Neural crest cell (in vitro differentiated cells): ENCODE measurements around the gene NOS1AP. TPM values are rescaled to one million over a fixed set of nuclear protein-coding genes. Genes with fewer than 3 reads are reported as not detected.

Experiments used
- DNase-seq: peaks from one replicate; pipeline ENCODE4 v3.0.0; 2021; ENCODE audit warnings: low read depth, mixed read lengths, low spot score
- H3K27ac Mint-ChIP-seq: one replicate; pipeline ENCODE4 v1.8.0; 2021; ENCODE audit warnings: mild to moderate bottlenecking, mixed read lengths; ENCODE audit not compliant: unreplicated experiment
- H3K27me3 Mint-ChIP-seq: 2 replicates; pipeline ENCODE4 v1.8.0; 2021; ENCODE audit warnings: low read depth, mild to moderate bottlenecking, mixed read lengths
- H3K36me3 Mint-ChIP-seq: 2 replicates; pipeline ENCODE4 v1.8.0; 2021; ENCODE audit warnings: low read depth, mild to moderate bottlenecking, mixed read lengths
- H3K4me1 Mint-ChIP-seq: 2 replicates; pipeline ENCODE4 v1.8.0; 2021; ENCODE audit warnings: mixed read lengths
- H3K4me3 Mint-ChIP-seq: one replicate; pipeline ENCODE4 v1.8.0; 2021; ENCODE audit warnings: mild to moderate bottlenecking, mixed read lengths
- H3K9me3 Mint-ChIP-seq: 2 replicates; pipeline ENCODE4 v1.8.0; 2021; ENCODE audit warnings: mixed read lengths
- CTCF ChIP-seq: fragments of 200-600 bp; sonication (generic); conservative IDR thresholded peaks from 2 replicates; pipeline ENCODE4 v1.5.0; 2021; ENCODE audit warnings: antibody characterized with exemption, mild to moderate bottlenecking
- total RNA-seq: library from RNA; stranded (reverse); gene quantifications from 2 replicates; pipeline ENCODE4 v1.2.1, GENCODE V29; 2021

The NOS1AP gene
- total RNA-seq, 1 donor from 2014 or later: 7.0 TPM

- H3K27ac Mint-ChIP-seq: no peak overlapping the region
- no peak for DNase-seq
- H3K36me3 Mint-ChIP-seq: no peaks in the 10 kb centered on the region
- peaks cover 25% of the 10 kb centered on the region for H3K4me1 Mint-ChIP-seq
- H3K27me3 Mint-ChIP-seq: peaks cover 21% of the 10 kb centered on the region
- TF ChIP-seq CTCF: no peak
- H3K9me3 Mint-ChIP-seq: no peaks in the 10 kb centered on the region
- no peak overlapping the region for H3K4me3 Mint-ChIP-seq
Observed at GRCh38 chr1:162396201-162396906, 326.9 kb downstream of the NOS1AP start.

GRCh38 chr1:162397039-162397448, 327.6 kb downstream of the NOS1AP start:
- H3K27ac Mint-ChIP-seq: no peak overlapping the region
- peaks cover 18% of the 10 kb centered on the region for H3K4me1 Mint-ChIP-seq
- TF ChIP-seq CTCF: no peak

GRCh38 chr1:162397943-162398560, 328.6 kb downstream of the NOS1AP start:
- H3K27me3 Mint-ChIP-seq: peaks cover 21% of the 10 kb centered on the region
- no peaks in the 10 kb centered on the region for H3K9me3 Mint-ChIP-seq
- DNase-seq: no peak
- H3K36me3 Mint-ChIP-seq: no peaks in the 10 kb centered on the region
- H3K4me1 Mint-ChIP-seq: peaks cover 16% of the 10 kb centered on the region
- H3K27ac Mint-ChIP-seq: no peak overlapping the region
- no peak overlapping the region for H3K4me3 Mint-ChIP-seq
- TF ChIP-seq CTCF: no peak

More at GRCh38 chr1:162397039-162397448, 327.6 kb downstream of the NOS1AP start:
- Mint-ChIP-seq H3K4me3 (no peak overlapping the region), H3K36me3 (no peaks in the 10 kb centered on the region), H3K9me3 (no peaks in the 10 kb centered on the region), H3K27me3 (peaks cover 21% of the 10 kb centered on the region)
- no peak for DNase-seq

GRCh38 chr1:162398999-162399580, 329.6 kb downstream of the NOS1AP start:
- H3K4me1 Mint-ChIP-seq: peaks cover 16% of the 10 kb centered on the region
- no peak for TF ChIP-seq CTCF
- no peaks in the 10 kb centered on the region for H3K9me3 Mint-ChIP-seq
- no peak overlapping the region for H3K27ac Mint-ChIP-seq
- H3K4me3 Mint-ChIP-seq: no peak overlapping the region
- no peak for DNase-seq
- H3K27me3 Mint-ChIP-seq: peaks cover 21% of the 10 kb centered on the region
- no peaks in the 10 kb centered on the region for H3K36me3 Mint-ChIP-seq

GRCh38 chr1:162400790-162401355, 331.4 kb downstream of the NOS1AP start:
- TF ChIP-seq CTCF: no peak
- Mint-ChIP-seq H3K27me3 (peaks cover 21% of the 10 kb centered on the region), H3K9me3 (no peaks in the 10 kb centered on the region), H3K4me1 (peaks cover 16% of the 10 kb centered on the region), H3K36me3 (no peaks in the 10 kb centered on the region), H3K4me3 (no peak overlapping the region), H3K27ac (no peak overlapping the region)
- DNase-seq: no peak
